C4-2B (cell line): ENCODE results near the gene PRKCA.

ENCODE experiments used
- H3K27ac ChIP-seq: fragments of 450-650 bp; 2 replicates; pipeline ENCODE4 v1.5.1; 2017
- CTCF ChIP-seq: fragments of 450-650 bp; conservative IDR thresholded peaks from 2 replicates; pipeline ENCODE4 v1.5.1; 2017; ENCODE audit warnings: mild to moderate bottlenecking
- ZFX ChIP-seq: fragments of 450-650 bp; IDR thresholded peaks from 2 replicates; pipeline ENCODE4 v1.6.1; 2017

PRKCA gene

DNA sequence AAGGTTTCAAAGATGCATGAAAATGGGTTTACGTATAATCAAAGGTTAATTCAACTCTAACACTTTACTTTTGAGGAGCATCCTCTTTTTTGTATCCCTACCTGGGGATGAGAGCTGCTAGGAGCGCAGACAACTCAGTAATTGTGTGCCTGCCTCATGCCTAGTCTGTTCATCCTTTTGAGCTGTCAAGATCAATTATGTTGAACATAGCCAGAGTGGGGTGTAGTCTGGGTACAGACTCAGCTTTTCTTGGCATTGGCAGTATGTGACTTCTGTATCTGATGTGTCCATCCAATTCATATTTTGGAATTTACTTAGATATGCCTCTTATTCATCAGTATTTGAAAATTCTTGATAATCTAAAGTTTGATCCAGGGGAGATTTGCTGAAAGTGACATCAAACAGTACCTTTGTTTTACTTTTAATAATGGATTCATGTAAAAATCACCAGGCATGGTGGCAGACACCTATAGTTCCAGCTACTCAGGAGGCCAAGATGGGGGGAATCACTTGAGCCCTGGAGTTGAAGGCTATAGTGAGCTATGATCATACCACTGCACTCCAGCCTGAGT lies 24.1 kb downstream of the PRKCA start:
- TF ChIP-seq CTCF, result no peak
- no peak for TF ChIP-seq ZFX
- H3K27ac ChIP-seq, result no peak overlapping the region

- no peak overlapping the region for H3K27ac ChIP-seq
- no peak for TF ChIP-seq ZFX
- TF ChIP-seq CTCF, result no peak
Measured at GRCh38 chr17:66330646-66331037, 28.2 kb downstream of the PRKCA start.

GRCh38 chr17:66331038-66331816 lies 28.8 kb downstream of the PRKCA start:
- H3K27ac ChIP-seq, result no peak overlapping the region
- TF ChIP-seq ZFX (no peak), CTCF (no peak)

GRCh38 chr17:66335797-66336196 lies 33.4 kb downstream of the PRKCA start:
- no peak overlapping the region for H3K27ac ChIP-seq
- TF ChIP-seq CTCF, result no peak
- no peak for TF ChIP-seq ZFX

DNA sequence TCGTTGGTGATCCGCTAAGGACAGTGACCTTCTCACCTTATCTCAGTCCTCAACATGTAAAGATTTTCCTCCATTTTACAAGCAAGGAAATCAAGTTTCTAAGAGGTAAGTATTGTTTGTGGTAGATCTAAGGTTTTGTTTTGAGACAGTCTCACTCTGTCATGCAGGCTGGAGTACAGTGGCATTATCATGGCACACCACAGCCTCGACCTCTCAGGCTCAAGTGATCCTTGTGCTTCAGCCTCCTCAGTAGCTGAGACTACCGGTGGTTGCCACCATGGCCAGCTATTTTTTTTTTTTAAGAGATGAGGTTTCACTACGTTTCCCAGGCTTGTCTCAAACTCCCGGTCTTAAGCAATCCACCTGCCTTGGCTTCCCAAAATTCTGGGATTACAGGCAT lies 34.9 kb downstream of the PRKCA start:
- TF ChIP-seq ZFX, result no peak
- no peak overlapping the region for H3K27ac ChIP-seq

DNA sequence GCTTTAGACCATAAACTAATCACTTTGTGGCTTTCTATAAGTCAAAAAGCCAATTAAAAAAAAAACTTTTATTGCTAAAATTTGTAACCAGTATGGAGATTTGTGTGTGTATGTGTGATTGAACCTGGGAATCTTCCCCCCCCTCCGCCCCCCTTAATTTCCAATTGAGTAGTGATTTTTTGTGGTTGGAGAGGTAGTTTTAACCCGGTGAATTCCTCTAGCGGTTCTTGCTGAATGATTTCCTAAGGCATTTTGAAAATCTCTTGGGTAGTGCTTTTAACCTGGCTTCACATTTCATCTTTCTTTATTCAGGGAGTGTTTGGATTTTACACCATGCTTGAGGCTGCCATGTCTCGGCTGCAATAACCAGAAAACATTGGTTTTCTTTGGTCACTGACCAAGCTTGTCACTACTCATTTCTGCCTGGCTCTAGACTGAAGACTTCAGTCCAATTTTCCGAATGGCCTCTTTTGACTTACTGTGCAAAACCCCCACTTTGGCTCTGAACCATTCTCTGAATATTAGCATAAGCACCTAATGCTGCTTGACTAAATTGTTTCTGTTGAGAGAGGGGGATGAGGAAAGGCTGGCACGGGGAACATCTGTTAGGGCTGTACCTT lies 35.6 kb downstream of the PRKCA start:
- TF ChIP-seq ZFX (no peak), CTCF (no peak)
- no peak overlapping the region for H3K27ac ChIP-seq

GRCh38 chr17:66338937-66339336 lies 36.5 kb downstream of the PRKCA start:
- no peak overlapping the region for H3K27ac ChIP-seq
- TF ChIP-seq CTCF, result no peak
- no peak for TF ChIP-seq ZFX
